ENCODE data around the gene UBA3.

DNA sequence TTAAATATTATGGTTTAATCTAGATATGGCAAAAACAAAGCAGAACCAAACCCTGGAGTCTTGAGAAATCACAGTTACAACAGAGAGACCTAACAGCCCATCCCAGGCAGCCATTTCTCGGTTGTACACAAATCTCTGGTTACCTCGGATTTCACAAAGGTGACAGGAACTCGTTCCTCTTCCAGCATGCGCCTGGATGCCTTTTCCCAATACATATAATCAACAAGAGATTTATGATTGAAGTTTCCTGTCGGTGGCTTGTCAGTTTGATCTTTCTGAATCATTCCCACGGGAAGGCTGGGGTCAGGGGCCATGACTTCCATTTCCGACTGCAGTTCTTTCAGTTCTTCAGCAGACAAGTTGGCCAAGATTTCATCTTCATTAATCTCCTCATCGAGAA, 41.8 kb upstream of the UBA3 start:
- TF ChIP-seq POLR2A (IDR thresholded peaks at IDR 0.05): no peak
- TF ChIP-seq, protein P1, sequence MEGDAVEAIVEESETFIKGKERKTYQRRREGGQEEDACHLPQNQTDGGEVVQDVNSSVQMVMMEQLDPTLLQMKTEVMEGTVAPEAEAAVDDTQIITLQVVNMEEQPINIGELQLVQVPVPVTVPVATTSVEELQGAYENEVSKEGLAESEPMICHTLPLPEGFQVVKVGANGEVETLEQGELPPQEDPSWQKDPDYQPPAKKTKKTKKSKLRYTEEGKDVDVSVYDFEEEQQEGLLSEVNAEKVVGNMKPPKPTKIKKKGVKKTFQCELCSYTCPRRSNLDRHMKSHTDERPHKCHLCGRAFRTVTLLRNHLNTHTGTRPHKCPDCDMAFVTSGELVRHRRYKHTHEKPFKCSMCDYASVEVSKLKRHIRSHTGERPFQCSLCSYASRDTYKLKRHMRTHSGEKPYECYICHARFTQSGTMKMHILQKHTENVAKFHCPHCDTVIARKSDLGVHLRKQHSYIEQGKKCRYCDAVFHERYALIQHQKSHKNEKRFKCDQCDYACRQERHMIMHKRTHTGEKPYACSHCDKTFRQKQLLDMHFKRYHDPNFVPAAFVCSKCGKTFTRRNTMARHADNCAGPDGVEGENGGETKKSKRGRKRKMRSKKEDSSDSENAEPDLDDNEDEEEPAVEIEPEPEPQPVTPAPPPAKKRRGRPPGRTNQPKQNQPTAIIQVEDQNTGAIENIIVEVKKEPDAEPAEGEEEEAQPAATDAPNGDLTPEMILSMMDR (IDR thresholded peaks at IDR 0.05): no peak
